Kidney glomerular epithelial cell (primary cell): ENCODE measurements around the gene DRC7.
"Not testable (repeated sequence)": the region's sequence is repeated elsewhere in the genome, so short reads cannot be mapped to it uniquely, and the experiment has no call there.

Source experiments
- DNase-seq: peaks from one replicate; lab custom pipeline; 2025; lab: John Stamatoyannopoulos, UW

DRC7 gene

DNA sequence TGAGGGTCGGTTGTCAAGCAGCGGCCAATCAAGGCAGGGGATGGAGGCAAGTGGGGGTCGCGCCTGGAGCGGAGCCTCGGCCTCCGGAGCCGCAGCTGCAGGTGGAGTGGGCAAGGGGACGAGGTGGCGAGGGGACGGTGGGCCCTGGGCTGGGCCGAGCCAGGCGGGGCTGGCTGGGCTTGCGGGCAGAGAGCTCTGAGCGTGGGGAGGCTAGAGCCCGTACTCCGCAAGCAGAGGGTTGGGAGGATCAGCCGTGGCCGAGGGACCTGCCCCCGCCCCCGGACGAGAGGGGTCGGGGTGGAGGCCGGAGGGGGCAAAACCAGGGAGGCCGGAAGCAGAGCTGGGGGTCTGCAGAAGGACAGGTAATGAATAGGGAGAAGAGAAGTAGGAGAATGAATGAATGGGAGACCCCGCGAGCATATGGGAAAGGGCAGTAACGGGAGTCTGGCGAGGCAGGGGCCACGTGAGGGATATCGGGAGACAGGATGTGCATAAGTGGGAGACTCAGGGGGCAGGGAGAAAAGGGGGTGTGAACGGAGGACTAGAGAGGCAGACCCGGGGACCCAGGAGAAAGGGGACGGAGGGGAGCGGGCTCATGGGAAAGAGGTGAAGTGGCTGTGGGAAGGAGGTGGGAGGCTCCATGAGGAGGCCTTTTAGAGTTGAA, 41.3 kb downstream of the DRC7 start, which contains the start of gene KATNB1:
Gene KATNB1, plus strand, starts transcription at position 16 of the 664 bp plus-strand sequence. CDS start 1,474 bp downstream, outside the sequence.
- DNase-seq = no peak

- DNase-seq = peak; percentile 82
These were observed 42.1 kb downstream of the DRC7 start for GRCh38 chr16:57736419-57737351.

DNA sequence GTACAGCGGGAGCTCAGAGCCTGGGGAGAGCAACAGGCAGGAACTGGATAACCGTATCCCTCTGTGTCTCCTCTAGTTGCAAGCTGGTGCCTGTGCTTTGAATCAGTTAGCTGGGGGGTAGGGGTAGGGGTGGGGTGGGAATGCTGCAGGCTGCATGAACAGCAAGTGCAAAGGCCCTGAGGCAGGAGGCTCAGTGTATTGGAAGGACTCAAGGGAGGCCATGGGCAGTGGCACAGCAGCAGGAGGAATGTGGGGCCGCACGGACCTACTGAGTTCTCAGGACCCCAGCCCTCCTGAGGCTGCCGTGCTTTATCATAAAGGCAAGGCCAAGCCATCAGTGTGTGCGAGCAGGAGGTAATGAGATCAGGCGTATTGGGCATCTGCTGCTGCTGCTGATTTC, 44.2 kb downstream of the DRC7 start:
- no peak for DNase-seq

GRCh38 chr16:57739756-57740422, 45.3 kb downstream of the DRC7 start:
- no peak for DNase-seq

GRCh38 chr16:57740423-57741071, 45.9 kb downstream of the DRC7 start:
- no peak for DNase-seq

DNA sequence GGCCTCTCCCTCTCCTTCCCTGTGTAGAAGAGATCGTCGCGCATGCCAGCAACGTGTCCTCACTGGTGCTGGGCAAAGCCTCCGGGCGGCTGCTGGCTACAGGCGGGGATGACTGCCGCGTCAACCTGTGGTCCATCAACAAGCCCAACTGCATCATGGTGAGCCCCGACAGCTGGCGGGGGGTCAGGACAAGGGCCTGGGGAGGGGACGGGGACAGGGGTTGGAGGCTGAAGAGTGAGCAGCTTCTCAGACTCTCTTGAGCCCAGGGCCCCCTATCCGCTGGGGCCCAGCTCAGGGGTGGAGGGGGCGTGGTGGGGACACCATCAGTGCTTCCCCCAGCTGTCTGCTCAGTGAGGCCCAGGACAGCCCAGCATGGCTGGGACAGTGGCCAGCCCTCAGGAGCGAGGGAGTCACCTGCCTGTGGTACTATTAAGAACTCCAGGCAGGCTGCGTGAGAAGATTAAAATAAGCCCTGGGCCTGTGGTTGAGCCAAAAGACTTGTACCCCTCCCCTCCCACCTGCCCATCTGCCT, 47.1 kb downstream of the DRC7 start:
- DNase-seq = no peak

DNA sequence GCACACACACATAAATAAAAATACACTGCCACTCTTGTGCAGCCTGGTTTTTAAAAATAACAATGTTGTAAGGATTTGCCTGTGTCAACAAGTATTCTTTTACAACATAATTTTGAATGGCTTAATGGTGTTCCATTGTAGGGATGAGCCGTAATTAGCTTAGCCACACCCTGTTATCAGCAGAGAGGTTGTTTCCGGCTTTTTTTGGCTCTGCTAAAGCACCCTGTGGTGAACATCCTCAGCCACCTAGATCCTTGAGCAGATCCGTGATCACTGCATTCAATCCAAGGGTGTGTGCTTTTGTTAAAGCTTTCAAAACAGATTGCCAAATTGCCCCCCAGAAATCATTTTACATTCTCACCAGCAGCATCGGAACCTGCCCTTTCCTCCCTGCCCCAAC, 47.9 kb downstream of the DRC7 start:
- DNase-seq = no peak

DNA sequence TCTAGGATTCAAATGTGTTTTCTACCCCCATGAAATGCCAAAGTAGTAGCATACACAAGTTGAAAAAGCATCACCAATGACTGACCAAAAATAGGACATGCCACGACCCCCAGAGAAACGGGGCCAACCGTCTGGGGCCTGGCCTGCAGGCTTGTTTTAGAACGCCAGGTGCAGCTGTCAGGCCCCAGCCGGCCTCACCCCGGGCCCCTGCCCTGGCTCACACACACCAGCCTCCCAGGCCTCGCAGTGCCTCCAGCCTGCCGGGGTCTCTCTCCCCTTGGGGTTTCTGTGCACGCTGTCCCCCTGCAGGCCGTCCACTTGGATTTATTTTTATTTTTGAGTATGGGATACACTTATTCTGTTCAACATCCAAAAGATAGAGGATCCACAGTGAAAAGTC, 48.9 kb downstream of the DRC7 start:
- no peak for DNase-seq

GRCh38 chr16:57743886-57744641, 49.5 kb downstream of the DRC7 start:
- no peak for DNase-seq

DNA sequence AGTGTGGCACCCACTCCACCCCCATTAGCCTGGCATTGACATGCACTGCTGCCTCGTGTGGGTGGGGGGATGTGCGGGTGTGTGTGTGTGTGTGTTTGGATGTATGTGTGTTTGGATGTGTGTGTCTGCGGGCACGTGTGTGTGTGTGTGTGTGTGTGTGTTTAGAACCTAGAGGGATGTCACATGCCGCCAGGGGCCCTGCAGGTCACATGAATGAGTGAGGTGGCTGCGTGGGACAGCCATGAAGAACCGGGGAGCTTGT, 50.0 kb downstream of the DRC7 start:
- no peak for DNase-seq

DNA sequence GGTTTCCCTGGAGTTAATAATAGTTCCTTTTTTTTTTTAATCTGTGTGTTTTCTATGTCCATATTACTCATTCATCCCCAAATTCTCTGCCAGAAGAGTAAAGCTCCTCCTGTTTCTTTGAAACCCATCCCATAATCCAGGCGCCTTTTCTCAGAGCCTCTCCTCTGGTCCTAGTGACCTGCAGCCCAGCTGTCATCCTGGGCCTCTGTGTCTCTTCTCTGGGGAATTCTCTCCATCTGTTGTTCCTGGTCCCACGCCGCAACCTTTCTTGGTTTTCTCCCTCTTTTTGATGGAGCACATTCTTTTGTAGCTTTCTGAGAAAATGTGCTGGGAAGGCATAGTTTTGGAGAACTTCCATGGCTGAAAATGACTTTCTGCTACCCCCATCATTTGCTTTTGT, 51.2 kb downstream of the DRC7 start:
- DNase-seq = no peak

GRCh38 chr16:57746316-57746715, 51.7 kb downstream of the DRC7 start:
- not testable (repeated sequence) for DNase-seq

GRCh38 chr16:57747091-57747490, 52.5 kb downstream of the DRC7 start:
- no peak for DNase-seq

DNA sequence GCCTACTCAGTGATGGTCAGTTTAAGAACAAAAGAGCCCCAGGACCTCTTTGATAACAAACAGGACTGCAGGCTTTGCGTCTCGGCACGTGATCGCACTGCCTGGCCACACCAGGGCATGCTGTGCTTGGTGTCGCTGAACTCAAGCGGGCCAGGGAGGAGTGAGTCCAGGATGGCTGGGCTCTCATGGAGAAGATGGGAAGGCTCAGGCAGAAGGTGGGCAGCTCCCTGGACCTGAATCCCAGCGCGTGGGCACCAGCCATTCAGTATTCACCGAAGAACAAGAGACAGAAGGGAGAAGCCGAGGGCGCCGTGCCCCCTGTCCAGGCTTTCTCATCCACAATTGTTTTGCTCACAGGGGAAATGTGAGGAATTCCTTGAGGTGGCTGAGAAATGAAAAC, 52.9 kb downstream of the DRC7 start:
- no peak for DNase-seq

DNA sequence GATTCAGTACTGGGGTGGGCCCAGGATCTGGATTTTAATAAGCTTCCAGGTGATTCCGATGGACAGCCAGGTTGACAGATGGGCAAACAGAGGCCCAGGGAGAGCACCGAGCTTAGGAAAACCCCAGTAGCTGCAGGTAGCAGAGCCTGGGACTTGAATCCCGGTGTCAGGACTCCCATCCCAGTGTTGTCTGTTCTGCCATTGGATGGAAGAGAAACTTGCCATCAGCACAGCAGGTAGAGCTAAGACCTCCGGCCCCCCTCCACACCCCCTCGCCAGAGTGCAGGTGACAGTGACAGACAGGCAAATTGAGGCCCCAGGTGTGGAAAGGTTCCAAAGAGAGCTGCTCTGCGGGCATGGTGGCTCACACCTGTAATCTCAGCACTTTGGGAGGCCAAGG, 53.4 kb downstream of the DRC7 start:
- no peak for DNase-seq

DNA sequence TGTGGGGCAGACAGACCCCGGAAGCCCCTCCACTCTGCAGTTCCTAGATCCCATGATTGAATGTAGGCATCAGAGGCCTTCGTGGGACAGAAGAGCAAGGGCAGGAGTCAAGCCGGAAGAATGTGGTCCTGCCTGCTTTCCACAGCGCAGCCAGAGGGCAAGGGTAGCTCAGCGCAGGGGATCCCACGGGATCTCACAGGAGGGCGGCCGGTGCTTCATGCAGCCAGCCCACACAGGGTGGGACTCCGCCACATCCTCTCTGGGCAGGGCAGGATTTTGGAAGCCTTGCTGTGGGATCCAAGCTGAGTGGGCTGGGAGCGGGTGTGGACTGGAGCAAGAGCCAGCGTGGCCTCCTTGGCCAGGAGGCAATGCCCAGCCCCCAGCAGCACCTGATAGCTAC, 54.0 kb downstream of the DRC7 start:
- no peak for DNase-seq

GRCh38 chr16:57749101-57749692, 54.6 kb downstream of the DRC7 start:
- DNase-seq = no peak

GRCh38 chr16:57749856-57750452, 55.3 kb downstream of the DRC7 start:
- DNase-seq = no peak

GRCh38 chr16:57750796-57751538, 56.4 kb downstream of the DRC7 start:
- no peak for DNase-seq
